RWPE2 (cell line): Measurements from ENCODE around the gene PCDHA7.
"Not testable (repeated sequence)": the region's sequence is repeated elsewhere in the genome, so short reads cannot be mapped to it uniquely, and the experiment has no call there.

Source experiments
- ATAC-seq: fragments of 200-7000 bp; cut with Tn5 transposase; 3 replicates; pipeline ENCODE4 v1.9.1; 2021; ENCODE audit warnings: low read depth
- DNase-seq: peaks from one replicate; pipeline ENCODE4 v3.0.0-alpha.2; 2020; ENCODE audit warnings: low spot score
- H3K27ac ChIP-seq: fragments of 450-650 bp; 2 replicates; pipeline ENCODE4 v1.5.1; 2017; ENCODE audit warnings: mild to moderate bottlenecking; ENCODE audit not compliant: poor library complexity, severe bottlenecking
- H3K27me3 ChIP-seq: fragments of 250-450 bp; sonication (Bioruptor Pico); 2 replicates; pipeline ENCODE4 v1.5.1; 2021; ENCODE audit warnings: mild to moderate bottlenecking, moderate library complexity; ENCODE audit not compliant: insufficient read depth, poor library complexity, severe bottlenecking
- H3K36me3 ChIP-seq: fragments of 250-450 bp; sonication (Bioruptor Pico); 2 replicates; pipeline ENCODE4 v1.5.1; 2020; ENCODE audit warnings: low read depth, mild to moderate bottlenecking, moderate library complexity
- H3K4me1 ChIP-seq: fragments of 250-450 bp; sonication (Bioruptor Pico); 2 replicates; pipeline ENCODE4 v1.5.1; 2021; ENCODE audit warnings: mild to moderate bottlenecking, moderate library complexity; ENCODE audit not compliant: insufficient read depth, poor library complexity, severe bottlenecking
- H3K4me3 ChIP-seq: fragments of 250-450 bp; sonication (Bioruptor Pico); 2 replicates; pipeline ENCODE4 v1.5.1; 2021; ENCODE audit warnings: mild to moderate bottlenecking, moderate library complexity; ENCODE audit not compliant: severe bottlenecking
- H3K9me3 ChIP-seq: fragments of 250-450 bp; sonication (Bioruptor Pico); 2 replicates; pipeline ENCODE4 v1.5.1; 2021; ENCODE audit warnings: mild to moderate bottlenecking, moderate library complexity; ENCODE audit not compliant: severe bottlenecking
- CTCF ChIP-seq: fragments of 450-650 bp; IDR thresholded peaks from one replicate; pipeline ENCODE4 v1.5.1; 2017; ENCODE audit warnings: mild to moderate bottlenecking, moderate library complexity; ENCODE audit not compliant: poor library complexity, severe bottlenecking

PCDHA7 gene

GRCh38 chr5:140835622-140836510 lies 1.8 kb downstream of the PCDHA7 start:
- ATAC-seq (no peak), DNase-seq (no peak)
- Histone ChIP-seq H3K27me3 (peaks cover 91% of the 10 kb centered on the region), H3K9me3 (peaks cover 2% of the 10 kb centered on the region), H3K27ac (no peak overlapping the region), H3K4me1 (peaks cover 3% of the 10 kb centered on the region), H3K4me3 (no peak overlapping the region), H3K36me3 (no peaks in the 10 kb centered on the region; the same call in 1 of the 2 replicates)
- TF ChIP-seq CTCF, result no peak

GRCh38 chr5:140840978-140841962 lies 7.2 kb downstream of the PCDHA7 start, which contains the start of gene PCDHA8:
TSS of gene PCDHA8 (plus strand) at chr5:140841187. CDS start at chr5:140841322, 135 bp downstream.
- peaks cover 44% of the 10 kb centered on the region for H3K27me3 ChIP-seq
- no peak for DNase-seq

GRCh38 chr5:140842798-140843733 lies 9.0 kb downstream of the PCDHA7 start:
- ATAC-seq (no peak), DNase-seq (no peak)
- Histone ChIP-seq H3K27me3 (peaks cover 27% of the 10 kb centered on the region), H3K27ac (no peak overlapping the region), H3K4me1 (peaks cover 3% of the 10 kb centered on the region), H3K4me3 (no peak overlapping the region), H3K36me3 (no peaks in the 10 kb centered on the region; the same call in 1 of the 2 replicates), H3K9me3 (peaks cover 2% of the 10 kb centered on the region)
- TF ChIP-seq CTCF, result no peak

More at GRCh38 chr5:140840978-140841962, 7.2 kb downstream of the PCDHA7 start, which contains the start of gene PCDHA8:
- Histone ChIP-seq H3K36me3 (no peaks in the 10 kb centered on the region; the same call in 1 of the 2 replicates), H3K4me3 (peak within 1 kb of the TSS; percentile 27), H3K9me3 (peaks cover 2% of the 10 kb centered on the region), H3K27ac (no peak within 1 kb of the TSS), H3K4me1 (peaks cover 3% of the 10 kb centered on the region)
- TF ChIP-seq CTCF, result peak; percentile 90
- peak; percentile 87 for ATAC-seq

GRCh38 chr5:140848139-140849102 lies 14.4 kb downstream of the PCDHA7 start, which contains the start of gene PCDHA9:
TSS of gene PCDHA9 (plus strand) at chr5:140848382. CDS start at chr5:140848496, 114 bp downstream.
- H3K4me3 ChIP-seq, H3K9me3 ChIP-seq, ATAC-seq, H3K27ac ChIP-seq, H3K36me3 ChIP-seq, H3K27me3 ChIP-seq, H3K4me1 ChIP-seq, DNase-seq: not testable (repeated sequence)

GRCh38 chr5:140849831-140850634 lies 16.0 kb downstream of the PCDHA7 start:
- not testable (repeated sequence) for DNase-seq, H3K27ac ChIP-seq, H3K27me3 ChIP-seq, H3K9me3 ChIP-seq, H3K36me3 ChIP-seq, H3K4me1 ChIP-seq, ATAC-seq, H3K4me3 ChIP-seq
